Activated naive CD4-positive, alpha-beta T cell (primary cell): ENCODE results near the gene DNAH6.
"Not testable (repeated sequence)": the region's sequence is repeated elsewhere in the genome, so short reads cannot be mapped to it uniquely, and the experiment has no call there.

Experiments used
- DNase-seq, 4 experiments: peaks; one replicate each; lab custom pipeline; 2025; lab: John Stamatoyannopoulos, UW

The DNAH6 gene

DNA sequence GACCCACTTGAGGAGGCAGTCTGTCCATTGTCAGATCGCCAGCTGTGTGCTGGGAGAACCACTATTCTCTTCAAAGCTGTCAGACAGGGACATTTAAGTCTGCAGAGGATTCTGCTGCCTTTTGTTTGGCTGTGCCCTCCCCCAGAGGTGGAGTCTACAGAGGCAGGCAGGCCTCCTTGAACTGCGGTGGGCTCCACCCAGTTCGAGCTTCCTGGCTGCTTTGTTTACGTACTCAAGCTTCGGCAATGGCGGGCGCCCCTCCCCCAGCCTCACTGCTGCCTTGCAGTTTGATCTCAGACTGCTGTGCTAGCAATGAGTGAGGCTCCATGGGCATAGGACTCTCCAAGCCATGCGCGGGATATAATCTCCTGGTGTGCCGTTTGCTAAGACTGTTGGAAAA is 5.3 kb upstream of the DNAH6 start:
- DNase-seq: not testable (repeated sequence)

DNA sequence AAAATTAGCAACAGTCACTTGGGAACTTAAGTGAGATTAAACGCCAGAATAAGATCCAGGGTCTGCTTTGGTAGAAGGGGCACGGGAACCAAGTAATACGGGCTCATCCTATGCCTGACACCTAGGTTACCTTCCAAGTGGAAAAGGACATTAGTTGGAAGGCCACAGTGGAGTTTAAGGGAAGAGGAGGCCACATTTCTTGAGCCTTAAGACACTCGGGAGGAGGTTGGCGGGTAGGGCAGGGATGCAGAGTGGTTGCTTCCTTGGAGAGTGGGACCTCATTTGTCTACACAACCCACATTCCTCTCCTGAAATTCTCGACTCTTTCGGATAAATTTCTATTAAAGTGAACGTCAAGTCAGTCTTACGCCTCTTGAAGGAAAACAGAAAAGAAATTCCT is 510 bp upstream of the DNAH6 start:
- no peak for DNase-seq

DNA sequence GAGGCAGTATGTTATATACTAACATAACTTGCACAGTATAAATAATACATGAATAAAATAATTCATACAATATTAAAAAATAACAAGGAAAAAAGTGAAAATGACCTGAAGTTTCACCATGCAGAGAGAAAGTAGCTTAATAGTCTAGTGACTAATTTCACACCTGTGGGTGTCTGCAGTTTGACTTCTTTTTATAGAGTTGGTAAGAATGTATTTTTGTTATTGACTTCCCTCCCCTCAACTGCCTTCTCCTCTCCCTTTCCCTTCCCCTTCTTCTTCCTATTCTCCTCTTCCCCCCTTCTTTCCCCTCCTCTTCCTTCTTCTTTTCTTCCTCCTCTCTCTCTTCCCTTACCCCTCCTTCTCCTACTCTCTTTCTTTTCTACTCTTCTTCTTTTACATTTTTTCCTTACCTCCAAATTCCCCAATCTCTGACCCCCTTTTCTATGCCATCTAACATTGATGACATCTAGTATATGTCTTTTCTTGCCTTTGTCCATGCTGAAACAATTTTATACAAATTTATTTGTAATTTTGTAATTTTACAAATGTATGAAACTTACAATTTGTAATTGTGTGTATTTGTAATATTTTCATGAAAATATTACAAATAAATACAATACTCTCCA is 3.1 kb downstream of the DNAH6 start:
- DNase-seq: no peak

DNA sequence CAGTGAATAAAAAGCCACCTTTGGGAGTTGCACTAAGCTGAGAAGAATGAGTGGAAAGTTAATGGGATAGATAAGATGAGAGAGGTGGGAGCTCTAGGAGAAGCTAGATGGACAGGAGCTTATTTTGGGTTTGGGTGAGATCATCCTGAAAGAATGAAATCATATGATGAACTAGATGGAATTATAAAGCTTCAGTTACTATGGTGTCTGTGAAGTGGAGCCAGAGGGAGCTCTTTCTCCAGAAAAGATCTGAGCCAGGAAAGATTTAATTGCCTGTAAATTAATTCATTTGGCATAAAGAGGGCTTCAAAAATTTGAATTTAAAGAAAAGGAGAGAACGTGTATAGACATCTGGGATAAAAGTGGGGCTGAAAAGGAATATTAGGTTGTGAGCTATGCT is 10.3 kb downstream of the DNAH6 start:
- DNase-seq: no peak

DNA sequence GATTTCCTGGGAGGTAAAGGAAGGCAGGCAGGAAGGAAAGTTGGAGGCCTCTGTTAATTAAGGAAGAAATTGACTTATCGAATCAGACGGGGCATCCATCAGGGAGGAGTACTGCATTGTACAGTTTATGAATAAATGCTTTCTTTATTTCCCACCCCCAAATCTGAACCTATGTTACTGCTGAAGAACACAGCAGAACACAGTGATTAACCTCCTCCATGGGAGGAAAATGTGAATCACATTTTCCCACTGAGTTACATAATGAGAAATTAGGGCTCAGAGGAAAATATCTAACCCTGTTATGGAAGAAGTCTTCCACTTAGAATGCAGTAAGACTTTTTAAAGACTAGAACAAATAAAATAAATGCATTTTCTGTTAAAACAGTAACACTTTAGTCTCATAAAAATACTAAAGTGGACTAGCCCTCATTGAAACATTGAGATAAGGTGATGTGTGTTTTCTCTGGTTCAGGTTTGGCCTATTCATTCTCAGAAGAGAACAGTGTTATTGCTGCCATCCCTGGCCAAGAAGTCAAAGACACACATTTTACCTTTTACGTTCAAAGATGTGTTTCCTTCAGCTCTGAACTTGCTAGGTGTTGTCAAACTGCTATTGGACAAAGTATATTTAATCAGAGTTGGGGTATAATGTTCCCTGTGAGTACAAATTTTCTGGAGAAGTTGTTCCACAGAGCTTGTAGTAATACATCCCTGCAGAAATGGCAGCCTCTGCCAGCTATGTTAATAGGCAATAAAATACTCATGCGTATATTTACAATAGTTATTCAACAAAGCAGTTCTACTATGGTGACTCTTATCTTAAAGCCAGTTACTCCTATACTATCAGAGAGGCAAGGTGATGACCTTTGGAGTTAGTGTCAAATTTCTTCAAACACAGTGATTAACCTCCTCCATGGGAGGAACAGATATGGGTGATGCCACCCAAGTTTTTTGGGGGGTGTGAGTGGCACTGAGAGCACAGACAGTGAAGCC is 11.1 kb downstream of the DNAH6 start:
- no peak for DNase-seq

DNA sequence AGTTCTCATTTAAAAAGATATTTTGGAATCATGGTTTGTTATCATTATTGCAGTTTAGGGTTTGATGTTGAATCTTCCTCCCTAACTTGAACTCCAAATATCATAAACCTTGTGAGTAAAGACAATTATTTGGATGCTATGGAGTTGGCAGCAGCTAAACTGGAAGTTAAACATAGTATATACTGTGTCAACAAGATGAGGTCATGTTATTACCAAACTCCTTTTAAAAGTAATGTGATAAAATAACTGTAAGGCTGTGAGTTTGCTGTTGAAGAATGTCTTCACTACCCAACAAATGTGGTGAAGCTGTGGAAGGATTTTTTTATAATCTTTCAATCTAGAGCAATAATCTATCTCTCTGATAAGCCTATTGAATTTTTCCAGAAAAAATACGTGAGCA is 16.0 kb downstream of the DNAH6 start:
- DNase-seq: no peak

DNA sequence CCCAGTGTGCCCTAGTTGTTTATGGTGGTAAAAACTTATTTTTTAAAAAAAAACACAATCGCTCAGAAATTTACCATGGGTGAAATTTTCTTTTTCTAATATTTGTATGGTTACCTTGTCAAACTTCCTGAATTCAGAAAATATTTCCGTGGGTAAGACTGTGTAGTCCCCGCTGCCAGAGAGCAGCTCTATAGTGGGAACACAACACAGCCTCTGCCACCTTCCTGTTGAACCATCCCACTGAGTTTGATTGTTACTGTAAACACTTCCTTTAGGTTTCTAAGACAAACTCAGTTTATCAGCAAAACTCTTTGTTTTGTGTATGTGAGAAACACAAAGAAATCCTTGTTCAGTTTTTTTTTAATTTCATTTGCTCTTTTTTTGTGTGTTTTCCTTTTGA is 17.9 kb downstream of the DNAH6 start:
- no peak for DNase-seq

DNA sequence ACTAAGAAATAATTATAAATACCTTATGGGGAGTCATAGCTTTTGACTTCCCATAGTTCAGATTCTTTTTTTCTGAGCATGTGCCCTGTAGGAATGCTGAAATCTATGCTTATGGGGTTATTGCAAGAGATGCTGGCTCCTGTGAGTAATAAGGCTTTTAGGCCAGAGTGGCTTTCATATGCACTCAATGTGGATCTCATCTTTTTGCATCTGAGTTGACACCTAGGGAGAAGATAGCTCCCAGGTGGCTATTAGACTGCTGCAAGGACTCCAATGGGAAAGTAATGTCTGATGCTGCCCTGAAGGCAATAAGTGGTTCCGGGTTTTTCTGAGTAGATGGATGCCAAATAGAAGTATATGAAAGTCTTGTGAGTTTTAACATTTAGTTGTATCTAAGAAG is 21.0 kb downstream of the DNAH6 start:
- no peak for DNase-seq

DNA sequence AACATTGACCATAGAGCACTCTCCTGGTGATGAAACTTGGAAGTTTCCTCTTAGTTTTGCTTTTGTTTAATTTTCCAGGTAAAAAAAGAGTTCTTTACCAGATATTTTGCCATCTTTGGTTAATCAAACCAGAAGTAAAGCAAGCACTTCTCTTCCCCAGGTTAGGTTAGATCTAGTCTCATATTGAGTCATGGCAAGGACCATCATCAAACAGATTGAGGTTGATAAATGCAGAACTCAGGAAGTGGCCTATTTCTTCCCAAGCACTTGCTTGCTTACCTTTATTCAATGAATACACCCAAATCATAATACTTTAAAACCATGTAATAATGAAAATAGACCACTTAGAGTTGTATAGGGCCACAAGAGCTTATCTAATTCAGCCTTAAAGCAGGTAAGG is 23.4 kb downstream of the DNAH6 start:
- no peak for DNase-seq

DNA sequence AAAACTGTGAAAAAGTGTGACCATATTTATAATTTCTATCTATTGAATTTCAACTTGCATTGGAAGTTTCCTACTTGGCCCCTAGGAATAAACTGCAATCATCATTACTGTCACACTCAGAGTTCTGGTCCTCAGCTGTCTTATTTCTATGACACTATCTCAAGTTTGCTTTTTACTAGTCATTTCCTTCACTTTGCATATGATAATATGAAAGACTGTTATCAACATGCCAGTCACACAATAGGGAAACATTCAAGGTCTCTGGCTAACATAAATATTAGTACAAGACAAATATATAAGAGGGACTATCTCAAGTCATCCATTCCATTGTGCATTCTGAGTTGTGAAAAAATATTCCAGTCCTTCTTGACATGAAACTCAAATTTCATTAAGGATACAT is 28.7 kb downstream of the DNAH6 start:
- DNase-seq: no peak

DNA sequence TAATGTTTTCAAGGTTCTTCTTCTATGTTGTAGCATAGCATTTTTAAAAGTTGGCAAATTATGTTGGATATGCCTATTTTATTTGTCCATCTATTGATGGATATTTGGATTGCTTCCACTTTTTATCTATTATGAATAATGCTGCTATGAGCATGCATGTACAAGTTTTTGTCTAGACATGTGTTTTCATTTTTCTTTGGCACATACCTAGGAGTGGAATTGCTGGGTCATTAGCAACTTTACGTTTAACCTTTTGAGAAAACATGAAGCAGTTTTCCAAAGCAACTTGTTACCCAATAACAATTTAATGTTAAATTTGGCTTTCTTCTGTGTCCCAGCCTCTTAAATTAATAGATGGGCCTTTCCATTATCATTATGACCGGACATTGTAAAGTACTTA is 30.3 kb downstream of the DNAH6 start:
- DNase-seq: no peak

DNA sequence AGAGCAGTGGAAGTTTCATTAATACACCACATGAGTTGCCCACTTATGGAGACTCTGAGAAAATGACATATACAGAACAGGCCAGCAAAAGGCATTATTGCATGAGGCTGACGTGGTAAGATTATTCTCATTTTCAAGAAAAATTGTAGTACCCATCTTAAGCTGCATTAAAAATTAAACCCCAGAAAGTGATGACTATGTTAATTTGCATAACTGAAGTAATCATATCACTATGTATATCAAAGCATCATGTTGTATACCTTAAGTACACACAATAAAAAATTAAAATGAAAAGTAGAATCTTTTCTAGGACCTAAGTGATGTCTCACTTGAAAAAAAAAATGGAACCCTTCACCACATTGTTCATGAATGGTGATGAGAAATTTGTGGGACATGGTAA is 32.0 kb downstream of the DNAH6 start:
- DNase-seq: no peak

DNA sequence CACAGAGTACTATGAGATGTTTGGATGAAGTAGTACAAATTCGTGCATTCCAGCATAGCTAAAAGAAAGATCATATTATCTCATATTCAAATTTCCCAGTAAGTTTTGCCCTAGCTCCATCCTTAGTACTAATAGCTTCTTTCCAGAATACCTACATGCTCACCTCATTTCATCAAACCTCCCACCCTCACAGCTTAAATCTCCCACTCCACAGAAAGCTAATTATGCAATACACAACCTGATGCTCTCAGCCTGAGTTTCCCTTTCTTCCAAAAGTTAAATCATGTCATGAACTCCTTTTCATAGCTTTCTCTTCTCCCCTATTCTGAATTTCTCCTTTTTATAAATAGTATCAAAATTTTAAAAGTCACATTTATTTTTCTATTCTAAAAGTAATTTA is 34.6 kb downstream of the DNAH6 start:
- no peak for DNase-seq

DNA sequence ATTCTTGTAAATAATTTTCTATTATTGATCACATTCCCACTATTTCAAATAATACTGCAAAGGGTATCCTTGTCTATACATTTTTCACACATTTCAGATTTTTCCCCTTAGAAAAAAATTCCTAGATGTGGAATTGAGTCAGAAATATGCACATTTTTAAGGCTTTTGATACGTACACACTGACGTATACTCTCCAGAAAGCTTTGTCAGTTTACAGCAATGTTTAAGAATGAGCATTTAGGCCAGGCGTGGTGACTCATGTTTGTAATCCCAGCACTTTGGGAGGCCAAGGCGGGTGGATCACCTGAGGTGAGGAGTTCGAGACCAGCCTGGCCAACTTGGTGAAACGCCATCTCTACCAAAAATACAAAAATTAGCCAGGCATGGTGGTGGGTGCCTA is 35.2 kb downstream of the DNAH6 start:
- not testable (repeated sequence) for DNase-seq

DNA sequence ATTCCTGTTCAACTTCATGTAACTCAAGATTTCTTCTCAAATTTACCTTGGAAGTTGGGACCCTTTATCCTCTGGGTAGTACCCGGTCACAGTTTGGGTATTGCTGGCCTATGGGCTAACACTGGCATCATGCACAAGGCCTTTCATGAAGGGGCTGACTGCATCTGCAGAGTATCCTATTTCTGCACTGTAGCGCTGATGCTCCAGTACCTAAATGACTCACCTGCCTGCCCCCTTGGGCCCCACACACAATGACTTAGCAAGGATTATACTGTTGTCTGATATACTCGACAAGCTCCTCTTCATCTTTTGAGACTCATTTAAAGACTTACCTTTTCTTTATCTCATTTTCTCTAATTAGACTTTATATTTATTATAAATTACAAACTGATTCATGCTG is 39.9 kb downstream of the DNAH6 start:
- DNase-seq: no peak

DNA sequence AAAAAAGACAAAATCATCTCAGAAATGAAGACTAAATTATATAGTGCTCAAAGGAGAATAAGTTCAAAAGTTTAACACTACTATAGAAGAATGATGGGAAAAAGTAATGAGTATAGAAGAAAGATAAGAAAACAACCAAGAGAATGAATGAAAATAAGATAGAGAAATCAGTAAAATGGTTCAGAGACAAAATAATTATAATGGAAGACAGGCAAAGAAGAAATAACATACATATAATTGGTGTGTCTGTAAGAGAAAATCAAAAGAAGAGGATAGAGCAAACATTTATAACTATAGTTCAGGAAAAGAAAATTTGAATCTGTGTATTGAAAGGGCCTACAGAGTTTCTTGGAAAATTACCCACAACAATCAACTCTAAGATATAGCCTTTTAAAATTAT is 43.5 kb downstream of the DNAH6 start:
- DNase-seq: no peak

DNA sequence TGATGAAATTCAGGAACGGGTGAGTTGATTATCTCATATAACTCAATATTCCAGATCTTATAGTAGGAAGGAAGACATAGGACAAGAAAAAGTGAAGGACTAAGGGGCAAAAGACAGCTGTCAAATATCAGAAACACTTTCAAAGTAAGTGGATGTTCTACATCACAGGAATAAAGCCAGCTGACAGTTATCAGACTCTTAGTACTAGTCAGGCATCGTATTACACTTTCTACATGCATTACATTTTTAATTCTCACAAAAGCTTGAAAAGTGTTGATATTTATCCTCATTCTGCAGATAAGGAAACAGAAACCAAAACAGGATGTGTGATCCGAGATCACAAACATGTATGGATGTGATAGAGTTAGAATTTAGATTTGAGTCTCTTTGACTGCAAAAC is 63.4 kb downstream of the DNAH6 start:
- DNase-seq: no peak

DNA sequence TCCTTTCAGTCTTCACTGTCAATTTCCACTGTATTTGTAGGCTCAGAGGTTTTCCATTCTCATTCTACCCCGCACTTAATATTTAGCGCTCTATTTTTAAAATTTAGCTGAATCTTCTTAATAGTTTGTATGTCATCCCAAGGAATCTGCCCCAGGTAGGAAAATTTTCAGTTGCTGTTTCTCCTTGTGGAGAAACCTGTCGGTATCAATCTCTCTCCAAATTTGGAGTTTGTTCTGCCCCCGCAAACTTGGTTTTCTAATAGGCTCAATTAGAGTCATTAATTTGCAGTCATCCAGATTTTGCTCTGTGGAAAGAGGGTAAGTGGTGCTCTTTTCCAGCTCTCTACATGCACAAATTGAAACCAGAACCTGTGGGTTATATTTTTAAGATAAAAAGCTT is 87.6 kb downstream of the DNAH6 start:
- no peak for DNase-seq

DNA sequence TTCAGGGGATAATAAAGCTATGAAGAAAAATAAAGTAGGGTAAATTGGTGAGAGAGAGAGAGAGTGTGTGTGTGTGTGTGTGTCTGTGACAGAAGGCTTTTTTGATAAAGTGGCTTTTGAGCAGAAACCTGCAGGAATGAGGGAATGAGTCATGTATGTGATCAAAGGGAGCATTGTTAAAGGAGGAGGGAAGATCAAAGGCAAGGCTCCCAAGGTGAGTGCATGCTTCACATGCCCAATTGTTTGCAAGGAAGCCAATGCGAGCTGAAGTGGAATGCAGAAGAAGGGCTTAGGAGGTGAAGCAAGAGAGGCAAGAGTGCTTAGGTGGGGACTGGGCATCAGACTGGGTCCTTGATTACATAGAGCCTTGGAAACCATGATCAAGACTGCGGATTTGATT is 96.8 kb downstream of the DNAH6 start:
- no peak for DNase-seq

DNA sequence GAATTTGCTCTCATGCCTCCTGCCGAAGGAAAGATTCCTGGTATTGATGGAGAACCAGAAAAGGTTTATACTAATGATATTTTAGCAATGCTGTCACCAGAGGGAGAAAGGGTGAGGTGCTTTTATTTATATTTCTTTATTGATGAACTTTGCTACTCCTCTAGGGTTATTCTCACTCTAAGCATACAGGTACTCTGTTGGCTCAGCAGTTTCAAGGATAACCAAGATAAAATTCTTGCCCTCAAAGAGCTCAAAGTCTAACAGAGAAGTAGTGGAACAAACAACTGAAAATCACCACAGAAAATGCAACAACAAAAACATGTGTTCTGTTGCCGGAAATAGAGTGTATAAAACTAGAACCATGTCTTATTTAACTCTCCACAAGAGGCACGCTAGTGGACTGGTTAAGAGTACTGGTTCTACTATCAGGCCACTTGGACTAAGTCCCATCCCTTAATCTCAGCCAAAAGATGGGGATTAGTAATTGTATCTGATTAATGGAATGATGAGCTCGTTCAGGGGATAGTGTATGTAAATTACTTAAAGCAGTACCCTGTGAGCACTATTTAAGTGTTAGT is 103.6 kb downstream of the DNAH6 start:
- no peak for DNase-seq

DNA sequence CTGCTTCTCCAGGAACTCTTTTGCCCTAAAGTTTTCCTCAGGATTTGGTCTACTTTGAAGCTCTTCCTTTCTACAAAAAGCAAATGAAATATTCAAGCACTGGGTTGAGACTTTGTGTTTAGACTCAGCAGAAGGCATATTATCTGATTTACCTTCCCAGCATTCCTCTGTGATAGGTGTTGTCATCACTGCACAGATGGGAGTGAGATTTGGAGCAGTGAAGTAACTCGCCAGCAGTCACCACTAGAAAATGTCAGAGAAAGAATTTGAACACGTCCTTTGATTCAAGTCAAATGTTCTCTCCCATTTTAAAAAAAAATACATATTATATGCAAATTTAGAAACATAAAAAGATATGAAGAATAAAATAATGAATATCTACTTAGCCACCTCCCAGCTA is 112.2 kb downstream of the DNAH6 start:
- DNase-seq: no peak

DNA sequence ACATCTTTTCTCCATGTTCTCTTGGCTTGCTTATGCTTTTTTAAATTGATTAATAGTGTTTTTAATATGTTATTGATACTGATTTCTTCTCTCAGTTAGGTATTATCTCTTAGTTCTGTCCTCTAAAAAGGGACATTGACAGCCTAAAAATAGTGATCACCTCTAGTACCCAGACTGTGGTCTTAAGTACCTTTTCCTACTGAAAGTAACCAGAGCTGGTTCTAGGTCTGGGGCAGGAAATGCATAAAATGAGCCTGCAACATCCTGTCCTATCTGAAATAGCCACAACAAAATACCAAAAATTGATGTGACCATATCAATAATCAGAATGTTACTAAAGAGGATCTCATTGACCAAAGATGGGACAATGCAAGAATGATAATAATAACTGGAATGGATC is 113.3 kb downstream of the DNAH6 start:
- no peak for DNase-seq

DNA sequence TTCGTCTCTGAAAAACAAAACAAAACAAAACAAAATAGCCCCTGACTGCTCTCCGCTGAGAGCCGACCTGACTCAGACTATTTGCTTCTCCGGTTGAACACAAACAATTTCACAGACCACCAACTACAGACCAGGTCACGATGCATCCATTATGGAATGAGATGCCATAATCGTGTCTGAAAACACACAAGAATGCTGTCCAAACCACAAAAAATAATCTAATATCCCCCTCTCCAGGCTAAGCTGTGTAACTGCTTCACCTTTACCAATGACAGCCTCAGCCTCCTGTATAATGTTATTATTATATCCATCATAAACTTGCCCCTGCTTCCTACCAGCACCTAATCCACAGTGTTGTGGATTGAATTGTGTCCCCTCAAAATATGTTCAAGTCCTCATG is 114.7 kb downstream of the DNAH6 start:
- no peak for DNase-seq
